Neural cell (in vitro differentiated cells): Measurements from ENCODE around the gene TEX28.

Source experiments
- EP300 ChIP-seq: fragments of 450-650 bp; conservative IDR thresholded peaks from 2 replicates; pipeline ENCODE4 v1.6.1; 2014; ENCODE audit warnings: antibody characterized with exemption, mild to moderate bottlenecking, moderate library complexity; ENCODE audit not compliant: poor library complexity, severe bottlenecking
- EZH2 ChIP-seq: fragments of 200-600, 300-800 bp; shearing (Covaris generic), sonication (generic); IDR thresholded peaks from 2 replicates; pipeline ENCODE4 v1.6.1; 2014; ENCODE audit warnings: antibody characterized with exemption, low read length, borderline replicate concordance, mild to moderate bottlenecking; ENCODE audit not compliant: insufficient read depth, poor library complexity, severe bottlenecking
- RAD21 ChIP-seq: fragments of 450-650 bp; conservative IDR thresholded peaks from 2 replicates; pipeline ENCODE4 v1.6.1; 2014; ENCODE audit warnings: antibody characterized with exemption, mild to moderate bottlenecking, moderate library complexity
- TF ChIP-seq, protein P1 (sequence below): fragments of 450-650 bp; IDR thresholded peaks from 2 replicates; pipeline ENCODE4 v1.5.1; 2014; ENCODE audit warnings: antibody characterized with exemption, mild to moderate bottlenecking, moderate library complexity; ENCODE audit not compliant: poor library complexity, severe bottlenecking

DNA sequence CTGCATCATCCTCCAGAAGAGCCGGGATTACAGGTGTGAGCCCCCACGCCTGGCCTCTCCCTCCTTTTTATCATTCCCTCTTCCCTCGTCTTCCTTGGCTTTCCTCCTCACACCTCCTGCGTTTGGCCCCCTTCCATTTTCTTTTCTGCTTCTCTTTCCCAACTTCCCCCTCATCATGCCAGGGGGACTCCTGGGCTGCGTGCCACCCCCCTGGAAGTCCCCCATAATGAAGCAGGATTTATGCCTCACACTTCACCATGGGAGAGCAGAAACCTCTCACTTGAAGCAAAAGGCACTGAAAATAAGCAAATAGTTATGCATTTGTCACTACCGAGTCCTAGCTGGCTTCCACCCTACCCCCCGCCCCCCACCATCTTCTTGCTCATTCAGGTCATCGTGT lies 8.6 kb upstream of the TEX28 start:
- TF ChIP-seq EZH2 (no peak), RAD21 (no peak), EP300 (no peak)
- TF ChIP-seq, protein P1, sequence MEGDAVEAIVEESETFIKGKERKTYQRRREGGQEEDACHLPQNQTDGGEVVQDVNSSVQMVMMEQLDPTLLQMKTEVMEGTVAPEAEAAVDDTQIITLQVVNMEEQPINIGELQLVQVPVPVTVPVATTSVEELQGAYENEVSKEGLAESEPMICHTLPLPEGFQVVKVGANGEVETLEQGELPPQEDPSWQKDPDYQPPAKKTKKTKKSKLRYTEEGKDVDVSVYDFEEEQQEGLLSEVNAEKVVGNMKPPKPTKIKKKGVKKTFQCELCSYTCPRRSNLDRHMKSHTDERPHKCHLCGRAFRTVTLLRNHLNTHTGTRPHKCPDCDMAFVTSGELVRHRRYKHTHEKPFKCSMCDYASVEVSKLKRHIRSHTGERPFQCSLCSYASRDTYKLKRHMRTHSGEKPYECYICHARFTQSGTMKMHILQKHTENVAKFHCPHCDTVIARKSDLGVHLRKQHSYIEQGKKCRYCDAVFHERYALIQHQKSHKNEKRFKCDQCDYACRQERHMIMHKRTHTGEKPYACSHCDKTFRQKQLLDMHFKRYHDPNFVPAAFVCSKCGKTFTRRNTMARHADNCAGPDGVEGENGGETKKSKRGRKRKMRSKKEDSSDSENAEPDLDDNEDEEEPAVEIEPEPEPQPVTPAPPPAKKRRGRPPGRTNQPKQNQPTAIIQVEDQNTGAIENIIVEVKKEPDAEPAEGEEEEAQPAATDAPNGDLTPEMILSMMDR: no peak
